Tibial nerve (tissue), 4 donors: ENCODE results near the gene ADCY2. TPM values are rescaled to one million over a fixed set of nuclear protein-coding genes. Genes with fewer than 3 reads are reported as not detected.
A peak's percentile ranks its signal among the peaks of the same experiment; 100 is the strongest.

Source experiments
- DNase-seq, 2 donors: peaks; one replicate each; pipeline ENCODE4 v3.0.0-alpha.2; 2019; ENCODE audit warnings: low spot score in 2 of 2
- H3K27ac ChIP-seq, 4 donors: fragments of 200-600 bp; sonication (generic) in 3 of 4; one replicate each; pipeline ENCODE4 v1.5.1; 2017 to 2019; ENCODE audit warnings: mild to moderate bottlenecking in 1 of 4
- H3K27me3 ChIP-seq, 2 donors: fragments of 200-600 bp; sonication (generic) in 1 of 2; one replicate each; pipeline versions ENCODE4 v1.5.1 to v1.6.0; 2017 to 2019
- H3K36me3 ChIP-seq, 3 donors: fragments of 200-600 bp; sonication (generic); one replicate each; pipeline ENCODE4 v1.5.1; 2018 to 2019
- H3K4me1 ChIP-seq, 4 donors: fragments of 200-600 bp; sonication (generic) in 3 of 4; one replicate each; pipeline ENCODE4 v1.5.1; 2017 to 2019
- H3K4me3 ChIP-seq, 4 donors: fragments of 200-600 bp; sonication (generic) in 3 of 4; one replicate each; pipeline ENCODE4 v1.5.1; 2017 to 2019; ENCODE audit warnings: mild to moderate bottlenecking in 1 of 4, moderate library complexity in 1 of 4
- H3K9me3 ChIP-seq, 4 donors: fragments of 200-600 bp; sonication (generic) in 3 of 4; one replicate each; pipeline ENCODE4 v1.5.1; 2017 to 2019
- EP300 ChIP-seq, 2 donors: sonication (generic); formaldehyde crosslinking; IDR thresholded peaks; one replicate each; pipeline ENCODE4 v1.6.1; 2017; ENCODE audit warnings: antibody characterized with exemption in 2 of 2, mild to moderate bottlenecking in 1 of 2
- POLR2A ChIP-seq, 2 donors: fragments of 450-650 bp; IDR thresholded peaks; one replicate each; pipeline ENCODE4 v1.6.1; 2017; ENCODE audit warnings: antibody characterized with exemption in 2 of 2, mild to moderate bottlenecking in 2 of 2, moderate library complexity in 2 of 2
- WGBS, 2 donors: methylation state at CpG; one replicate each; pipeline ENCODE4 v1.1.5; 2018; 5-methylcytosine and 5-hydroxymethylcytosine counted together
- total RNA-seq, 4 donors: library from RNA; depleted of rRNA; stranded (reverse); fragments of >200 nt; gene quantifications; one replicate each; pipeline ENCODE4 v1.1.0, GENCODE V29; 2016
- TF ChIP-seq, protein P1 (sequence below), 5 experiments: fragments of 200-600 bp in 3 of 5; fragments of 450-650 bp in 2 of 5; sonication (generic) in 3 of 5; IDR thresholded peaks; one replicate each; pipeline ENCODE4 v1.5.1; 2016 to 2019; ENCODE audit warnings: antibody characterized with exemption in 5 of 5, mild to moderate bottlenecking in 3 of 5, moderate library complexity in 2 of 5

Gene ADCY2
- total RNA-seq, 4 donors from 2014 or later: 4.2 to 11.8 (median 10.0) TPM

DNA sequence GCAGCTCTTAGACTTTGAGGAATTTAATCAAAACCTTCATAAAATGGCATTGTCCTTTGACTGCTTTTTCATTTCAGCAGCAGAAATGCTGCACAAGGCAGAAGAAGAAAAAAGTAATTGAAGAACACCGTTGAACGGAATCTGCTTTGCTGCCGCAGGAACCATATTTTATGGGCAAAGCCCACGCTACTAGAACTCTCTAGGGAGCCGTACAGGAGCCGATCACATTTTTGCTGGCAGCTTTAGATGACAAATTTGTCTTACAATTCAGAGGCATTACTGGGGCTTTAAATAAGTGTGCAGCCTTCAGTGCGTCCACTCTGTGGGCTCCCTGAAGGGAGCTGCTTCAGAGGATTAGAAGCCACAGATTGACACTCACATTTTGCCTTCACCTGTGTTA, 449.6 kb downstream of the ADCY2 start:
- peaks cover 0 to 12% (median 3%) of the 10 kb centered on the region in 4 donors for H3K4me1 ChIP-seq
- no peak for TF ChIP-seq EP300 (IDR thresholded peaks at IDR 0.05)
- TF ChIP-seq, protein P1, sequence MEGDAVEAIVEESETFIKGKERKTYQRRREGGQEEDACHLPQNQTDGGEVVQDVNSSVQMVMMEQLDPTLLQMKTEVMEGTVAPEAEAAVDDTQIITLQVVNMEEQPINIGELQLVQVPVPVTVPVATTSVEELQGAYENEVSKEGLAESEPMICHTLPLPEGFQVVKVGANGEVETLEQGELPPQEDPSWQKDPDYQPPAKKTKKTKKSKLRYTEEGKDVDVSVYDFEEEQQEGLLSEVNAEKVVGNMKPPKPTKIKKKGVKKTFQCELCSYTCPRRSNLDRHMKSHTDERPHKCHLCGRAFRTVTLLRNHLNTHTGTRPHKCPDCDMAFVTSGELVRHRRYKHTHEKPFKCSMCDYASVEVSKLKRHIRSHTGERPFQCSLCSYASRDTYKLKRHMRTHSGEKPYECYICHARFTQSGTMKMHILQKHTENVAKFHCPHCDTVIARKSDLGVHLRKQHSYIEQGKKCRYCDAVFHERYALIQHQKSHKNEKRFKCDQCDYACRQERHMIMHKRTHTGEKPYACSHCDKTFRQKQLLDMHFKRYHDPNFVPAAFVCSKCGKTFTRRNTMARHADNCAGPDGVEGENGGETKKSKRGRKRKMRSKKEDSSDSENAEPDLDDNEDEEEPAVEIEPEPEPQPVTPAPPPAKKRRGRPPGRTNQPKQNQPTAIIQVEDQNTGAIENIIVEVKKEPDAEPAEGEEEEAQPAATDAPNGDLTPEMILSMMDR (IDR thresholded peaks at IDR 0.05): no peak
- TF ChIP-seq POLR2A (IDR thresholded peaks at IDR 0.05): no peak
- WGBS, 2 donors: 43 to 47% methylated on average over 7 of the region's 7 CpGs
- H3K27ac ChIP-seq: no peak overlapping the region
- no peak overlapping the region for H3K4me3 ChIP-seq
- peaks cover 0 to 14% of the 10 kb centered on the region in 2 donors for H3K27me3 ChIP-seq
- no peak for DNase-seq
- no peaks in the 10 kb centered on the region for H3K36me3 ChIP-seq
- no peaks in the 10 kb centered on the region for H3K9me3 ChIP-seq

- Histone ChIP-seq H3K27me3 (peaks cover 0 to 12% of the 10 kb centered on the region in 2 donors), H3K4me3 (no peak overlapping the region), H3K9me3 (no peaks in the 10 kb centered on the region), H3K27ac (no peak overlapping the region), H3K4me1 (peaks cover 0 to 20% (median 3%) of the 10 kb centered on the region in 4 donors), H3K36me3 (no peaks in the 10 kb centered on the region)
- TF ChIP-seq, protein P1 (IDR thresholded peaks at IDR 0.05): no peak
- TF ChIP-seq POLR2A (IDR thresholded peaks at IDR 0.05): no peak
- TF ChIP-seq EP300 (IDR thresholded peaks at IDR 0.05): no peak
- no peak for DNase-seq
- WGBS, 2 donors: 89 to 92% methylated on average over 5 of the region's 5 CpGs
Measured at GRCh38 chr5:7846327-7846726, 450.4 kb downstream of the ADCY2 start.

GRCh38 chr5:7848296-7848695, 452.4 kb downstream of the ADCY2 start:
- H3K27me3 ChIP-seq: peaks cover 0 to 12% of the 10 kb centered on the region in 2 donors
- TF ChIP-seq EP300 (IDR thresholded peaks at IDR 0.05) (no peak), POLR2A (IDR thresholded peaks at IDR 0.05) (no peak)
- TF ChIP-seq, protein P1 (IDR thresholded peaks at IDR 0.05): no peak
- H3K27ac ChIP-seq: no peak overlapping the region
- DNase-seq: no peak
- no peaks in the 10 kb centered on the region for H3K36me3 ChIP-seq
- 60 to 83% methylated on average over 2 of the region's 2 CpGs for WGBS, 2 donors
- H3K9me3 ChIP-seq: no peaks in the 10 kb centered on the region
- H3K4me3 ChIP-seq: no peak overlapping the region
- H3K4me1 ChIP-seq: peaks cover 0 to 29% (median 5%) of the 10 kb centered on the region in 4 donors

DNA sequence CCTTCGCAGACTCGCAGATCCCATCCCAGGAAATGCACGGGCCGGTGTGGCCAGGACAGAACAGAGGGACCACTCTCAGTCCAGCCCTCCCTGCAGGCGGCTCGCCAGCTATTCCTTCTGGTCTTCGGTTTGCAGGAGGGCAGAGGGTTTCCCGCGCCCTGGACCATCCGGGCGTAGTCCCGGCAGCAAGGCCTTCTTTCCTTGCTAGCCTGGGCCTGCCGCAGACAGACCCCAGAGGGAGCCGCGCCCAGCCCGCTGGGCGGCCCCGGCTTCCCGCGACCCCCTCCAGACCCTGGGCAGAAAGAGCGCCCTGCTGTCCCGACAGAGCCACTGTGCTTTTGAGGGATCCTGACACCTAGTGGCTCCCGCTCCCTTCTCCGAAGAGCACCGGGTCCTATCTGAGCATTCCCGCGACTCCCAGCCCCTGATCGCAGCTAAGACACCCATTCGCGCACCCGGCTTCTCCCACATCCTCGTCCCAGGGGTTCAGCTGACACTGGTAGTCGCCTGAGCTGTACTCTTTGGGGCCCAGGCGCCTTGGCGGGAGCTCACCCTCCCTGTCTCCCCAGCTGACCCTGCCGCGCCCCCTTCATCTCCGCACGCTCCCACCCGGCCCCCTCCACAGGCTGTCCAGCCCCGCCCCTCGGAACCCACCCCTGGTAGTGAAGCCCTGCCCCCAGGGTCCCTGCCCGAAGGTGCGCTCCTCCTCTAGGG, 453.9 kb downstream of the ADCY2 start:
- H3K4me3 ChIP-seq: peak overlapping the region; percentile 35 to 61 (median 47)
- TF ChIP-seq, protein P1 (IDR thresholded peaks at IDR 0.05): peak in 1 of 5 experiments; percentile 8
- TF ChIP-seq EP300 (IDR thresholded peaks at IDR 0.05): no peak
- H3K9me3 ChIP-seq: no peaks in the 10 kb centered on the region
- peaks cover 0 to 12% of the 10 kb centered on the region in 2 donors for H3K27me3 ChIP-seq
- H3K36me3 ChIP-seq: no peaks in the 10 kb centered on the region
- WGBS, 2 donors: 3 to 6% methylated on average over 33 to 36 of the region's 44 CpGs
- peaks cover 0 to 29% (median 5%) of the 10 kb centered on the region in 4 donors for H3K4me1 ChIP-seq
- no peak overlapping the region for H3K27ac ChIP-seq
- no peak for DNase-seq

DNA sequence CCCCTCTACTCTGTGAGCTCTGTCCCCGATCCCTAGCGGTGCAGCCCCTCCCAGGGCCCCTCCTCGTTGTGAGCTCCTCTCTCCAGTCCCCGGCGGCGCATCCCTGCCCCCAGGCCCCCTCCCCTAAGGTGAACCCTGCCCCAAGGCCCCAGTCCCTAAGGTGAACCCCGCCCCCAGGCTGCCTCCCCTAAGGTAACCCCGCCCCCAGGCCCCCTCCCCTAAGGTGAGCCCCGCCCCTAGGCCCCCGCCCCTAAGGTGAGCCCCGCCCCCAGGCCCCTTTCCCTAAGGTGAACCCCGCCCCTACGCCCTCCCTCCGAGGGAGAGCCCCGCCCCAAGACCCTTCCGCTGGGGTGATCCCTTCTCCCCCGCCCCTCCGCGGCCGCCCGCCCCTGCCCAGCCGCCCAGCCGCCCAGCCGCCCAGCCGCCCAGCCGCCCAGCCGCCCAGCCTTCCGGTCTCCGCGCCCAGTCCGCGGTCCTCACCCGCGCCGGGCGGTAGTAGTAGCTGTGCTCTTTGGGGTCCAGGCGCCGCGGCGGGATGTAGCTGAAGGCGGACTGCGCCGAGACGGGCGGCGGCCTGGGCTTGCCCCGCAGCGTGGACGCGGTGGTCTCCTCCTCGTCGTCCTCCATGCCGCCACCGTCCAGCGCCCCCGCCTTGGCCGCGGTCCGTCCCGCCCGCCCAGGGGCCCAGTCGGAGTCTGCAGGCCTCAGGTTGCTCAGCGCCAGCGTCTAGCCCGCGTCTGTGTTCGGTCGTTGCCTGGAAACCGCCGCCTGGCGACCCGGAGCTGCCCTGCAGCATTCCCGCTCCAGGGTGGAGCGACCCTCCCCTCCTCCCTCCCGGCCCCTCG, 454.7 kb downstream of the ADCY2 start, which contains the start of gene CFAP90:
CFAP90 (minus strand) TSS at position 739 of the 845 bp plus-strand sequence; CDS start at position 627, 112 bp downstream.
- no peak for DNase-seq
- TF ChIP-seq, protein P1 (IDR thresholded peaks at IDR 0.05): peak in 2 of 5 experiments; percentile 16 to 36
- TF ChIP-seq EP300 (IDR thresholded peaks at IDR 0.05) (no peak), POLR2A (IDR thresholded peaks at IDR 0.05) (no peak)
- 3 to 9% methylated on average over 12 to 37 of the region's 76 CpGs for WGBS, 2 donors
- Histone ChIP-seq H3K4me1 (peaks cover 0 to 29% (median 5%) of the 10 kb centered on the region in 4 donors), H3K27me3 (peaks cover 0 to 12% of the 10 kb centered on the region in 2 donors), H3K36me3 (no peaks in the 10 kb centered on the region), H3K4me3 (peak within 1 kb of the TSS; percentile 35 to 61 (median 47)), H3K9me3 (no peaks in the 10 kb centered on the region), H3K27ac (peak within 1 kb of the TSS in 1 of 4 donors; percentile 28)
